CD4-positive, CD25-positive, alpha-beta regulatory T cell (primary cell): ENCODE measurements around the gene DIP2C. TPM values are rescaled to one million over a fixed set of nuclear protein-coding genes. Genes with fewer than 3 reads are reported as not detected.
A peak's percentile ranks its signal among the peaks of the same experiment; 100 is the strongest.

Experiments used
- ATAC-seq, 2 donors: fragments of 150-1000 bp; cut with Tn5 transposase; one replicate each; pipeline ENCODE4 v1.10.0; 2021; ENCODE audit warnings: low read depth in 2 of 2, moderate number of reproducible peaks in 2 of 2, moderate library complexity in 1 of 2
- DNase-seq, 3 donors: peaks; one replicate each; pipeline versions ENCODE4 v3.0.0 to v3.0.0-alpha.2; 2012 to 2022; ENCODE audit warnings: mixed read lengths in 1 of 3
- H3K27ac ChIP-seq: one replicate; pipeline ENCODE4 v1.7.0; 2013; ENCODE audit warnings: mild to moderate bottlenecking, low read length; ENCODE audit not compliant: insufficient read depth, poor library complexity, severe bottlenecking
- H3K27me3 ChIP-seq: one replicate; pipeline ENCODE4 v1.7.0; 2013; ENCODE audit warnings: low read length; ENCODE audit not compliant: control insufficient read depth, insufficient read depth
- H3K36me3 ChIP-seq: one replicate; pipeline ENCODE4 v1.7.0; 2013; ENCODE audit warnings: mild to moderate bottlenecking, low read length, moderate library complexity; ENCODE audit not compliant: control insufficient read depth, insufficient read depth
- H3K4me1 ChIP-seq: 2 replicates; pipeline ENCODE4 v1.7.0; 2013; ENCODE audit warnings: mild to moderate bottlenecking, low read length; ENCODE audit not compliant: insufficient read depth, control insufficient read depth, poor library complexity, severe bottlenecking
- H3K4me3 ChIP-seq: one replicate; pipeline ENCODE4 v1.7.0; 2013; ENCODE audit warnings: low read depth, mild to moderate bottlenecking, low read length, moderate library complexity
- H3K9me3 ChIP-seq, 2 experiments: 1 replicate in 1 of 2; 2 replicates in 1 of 2; pipeline ENCODE4 v1.7.0; 2013; ENCODE audit warnings: low read length in 2 of 2, mild to moderate bottlenecking in 1 of 2, moderate library complexity in 1 of 2; ENCODE audit not compliant: control insufficient read depth in 2 of 2
- H3K27ac Mint-ChIP-seq, 3 donors: one replicate each; pipeline ENCODE4 v1.8.0; 2020 to 2022; ENCODE audit warnings: mild to moderate bottlenecking in 3 of 3, mixed read lengths in 3 of 3, moderate library complexity in 2 of 3
- H3K27me3 Mint-ChIP-seq: one replicate; pipeline ENCODE4 v1.8.0; 2022; ENCODE audit warnings: mild to moderate bottlenecking, mixed read lengths
- H3K36me3 Mint-ChIP-seq: one replicate; pipeline ENCODE4 v1.8.0; 2020; ENCODE audit warnings: mixed read lengths
- H3K4me1 Mint-ChIP-seq, 4 donors: one replicate each; pipeline ENCODE4 v1.8.0; 2020 to 2022; ENCODE audit warnings: mixed read lengths in 4 of 4, mild to moderate bottlenecking in 1 of 4
- H3K4me3 Mint-ChIP-seq, 4 donors: one replicate each; pipeline ENCODE4 v1.8.0; 2020 to 2022; ENCODE audit warnings: mild to moderate bottlenecking in 4 of 4, mixed read lengths in 4 of 4, moderate library complexity in 3 of 4
- H3K9me3 Mint-ChIP-seq, 7 donors: one replicate each; pipeline ENCODE4 v1.8.0; 2020 to 2022; ENCODE audit warnings: mixed read lengths in 7 of 7, mild to moderate bottlenecking in 3 of 7, moderate library complexity in 2 of 7
- polyA plus RNA-seq, 4 donors: library from polyadenylated mRNA; unstranded; fragments of 300-500 nt; fragmentation: Illumina TruSeq; gene quantifications; one replicate each; pipeline ENCODE4 v1.2.3, GENCODE V29; 2021
- total RNA-seq: library from RNA; stranded (reverse); gene quantifications from one replicate; pipeline ENCODE4 v1.2.3, GENCODE V29; 2022

The DIP2C gene
- total and polyA plus RNA-seq, 5 donors from 2014 or later, result 0.47 to 4.1 (median 0.54) TPM

DNA sequence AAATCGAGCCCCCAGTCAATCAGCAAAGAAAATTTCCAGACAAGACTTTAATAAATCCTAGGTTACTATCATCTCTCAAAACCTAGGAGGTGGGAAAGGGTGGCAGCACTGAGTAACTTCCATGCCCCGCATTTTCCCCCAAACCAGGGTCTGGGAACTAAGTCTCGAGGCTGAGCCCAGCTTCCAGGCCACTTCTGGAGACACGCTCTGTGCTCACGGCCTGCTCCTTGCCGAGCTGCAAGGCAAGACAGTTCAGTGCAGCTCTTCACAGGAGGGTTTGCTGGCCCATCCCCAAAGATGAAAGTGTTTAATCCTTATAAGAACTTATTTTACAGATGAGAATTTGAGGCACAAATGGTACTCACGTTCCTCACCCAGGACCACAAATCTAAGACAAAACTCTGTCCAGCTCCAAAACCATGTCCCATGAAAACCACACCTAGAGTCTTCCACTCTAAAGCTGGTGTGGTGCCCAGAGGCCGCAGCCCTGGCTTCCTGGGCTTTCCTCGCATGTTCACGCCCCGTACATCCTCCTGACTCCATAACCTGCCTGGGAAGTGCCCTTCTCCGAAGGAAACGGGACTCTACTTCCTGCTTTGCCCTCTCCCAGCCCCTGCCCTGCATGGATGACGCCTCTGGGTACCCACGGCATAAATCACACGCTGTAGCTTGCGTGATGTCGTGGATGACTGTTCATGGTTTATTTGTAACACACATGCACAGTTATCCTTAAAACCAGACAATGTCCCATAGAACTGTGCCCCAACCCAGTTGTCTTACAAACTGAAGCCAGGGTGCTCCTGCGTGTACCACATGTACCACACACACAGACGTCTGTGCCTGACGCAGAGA, 201.2 kb downstream of the DIP2C start:
- Mint-ChIP-seq H3K36me3 (no peaks in the 10 kb centered on the region), H3K9me3 (peaks cover 0 to 2% (median 0%) of the 10 kb centered on the region in 7 donors), H3K4me3 (peak overlapping the region in 1 of 4 donors; percentile 35), H3K4me1 (peaks cover 0 to 21% (median 8%) of the 10 kb centered on the region in 4 donors), H3K27me3 (peaks cover 10% of the 10 kb centered on the region), H3K27ac (no peak overlapping the region)
- DNase-seq (no peak), ATAC-seq (no peak)
- Histone ChIP-seq H3K27ac (no peak overlapping the region), H3K27me3 (no peaks in the 10 kb centered on the region), H3K36me3 (no peaks in the 10 kb centered on the region), H3K4me1 (no peaks in the 10 kb centered on the region), H3K4me3 (no peak overlapping the region), H3K9me3 (no peaks in the 10 kb centered on the region)

DNA sequence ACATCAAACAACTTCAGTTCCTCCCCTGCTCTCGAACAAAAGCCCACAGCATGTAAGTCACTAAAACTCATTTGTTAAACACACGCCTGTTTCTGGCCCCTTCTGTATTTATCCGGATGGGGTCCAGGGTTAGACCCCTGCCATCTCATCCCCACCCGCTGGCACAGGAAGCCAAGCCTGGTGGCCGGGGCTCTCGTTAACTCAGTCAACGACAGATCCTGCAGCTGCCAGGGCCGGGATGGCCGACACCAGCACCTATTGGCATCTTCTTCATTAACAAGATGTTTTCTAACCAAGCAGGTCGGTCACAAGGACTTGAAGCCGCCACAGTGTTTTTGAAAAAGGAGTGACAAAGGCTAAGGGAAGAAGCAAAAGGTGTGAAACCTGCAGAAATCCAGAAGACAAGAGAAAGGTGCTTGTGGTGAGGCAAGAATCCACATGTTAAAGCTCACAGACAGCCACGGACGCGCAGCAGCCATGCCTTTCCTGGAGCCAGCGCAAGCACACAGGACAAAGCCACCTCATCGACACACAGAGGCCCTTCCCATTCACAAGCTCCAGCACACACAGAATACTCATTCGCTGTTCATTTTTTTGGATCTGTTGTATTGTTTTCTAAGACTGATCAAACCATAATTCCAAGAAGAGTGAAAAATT, 202.7 kb downstream of the DIP2C start:
- ATAC-seq, result no peak
- H3K36me3 Mint-ChIP-seq, result no peaks in the 10 kb centered on the region

DNA sequence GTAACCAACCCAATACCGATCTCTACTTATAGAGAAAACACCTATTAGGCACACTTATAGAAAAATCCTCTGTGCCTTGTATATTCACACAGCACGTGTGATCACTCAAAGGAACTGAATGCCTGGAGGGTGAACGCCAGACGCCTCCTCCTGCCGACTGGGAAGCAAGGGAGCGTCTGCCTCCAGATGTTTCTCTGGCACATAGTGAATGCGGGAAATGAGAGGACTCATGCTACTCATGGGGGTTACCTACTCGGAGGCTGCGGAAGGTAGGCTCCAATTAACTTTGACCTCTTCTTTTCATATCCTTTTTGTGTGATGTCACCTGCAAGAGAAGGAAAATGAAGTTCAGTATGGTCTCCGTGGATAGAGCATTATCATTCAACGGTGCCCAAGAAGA, 203.3 kb downstream of the DIP2C start:
- Mint-ChIP-seq H3K27ac (peak overlapping the region; percentile 66 to 85 (median 80)), H3K9me3 (no peaks in the 10 kb centered on the region), H3K36me3 (no peaks in the 10 kb centered on the region), H3K4me3 (peak overlapping the region in 2 of 4 donors; percentile 72 to 74), H3K4me1 (peaks cover 0 to 28% (median 8%) of the 10 kb centered on the region in 4 donors), H3K27me3 (peaks cover 10% of the 10 kb centered on the region)
- no peaks in the 10 kb centered on the region for H3K4me1 ChIP-seq
- ATAC-seq, result no peak
- no peaks in the 10 kb centered on the region for H3K27me3 ChIP-seq
- no peak overlapping the region for H3K27ac ChIP-seq
- DNase-seq, result no peak
- no peaks in the 10 kb centered on the region for H3K9me3 ChIP-seq
- H3K36me3 ChIP-seq, result no peaks in the 10 kb centered on the region
- H3K4me3 ChIP-seq, result no peak overlapping the region

More for the DNA sequence above, 202.7 kb downstream of the DIP2C start:
- Histone ChIP-seq H3K4me3 (no peak overlapping the region), H3K4me1 (no peaks in the 10 kb centered on the region), H3K27me3 (no peaks in the 10 kb centered on the region), H3K9me3 (no peaks in the 10 kb centered on the region), H3K27ac (no peak overlapping the region), H3K36me3 (no peaks in the 10 kb centered on the region)
- DNase-seq, result no peak
- Mint-ChIP-seq H3K4me3 (peak overlapping the region in 2 of 4 donors; percentile 60 to 72), H3K27me3 (peaks cover 10% of the 10 kb centered on the region), H3K9me3 (no peaks in the 10 kb centered on the region), H3K4me1 (peaks cover 0 to 28% (median 8%) of the 10 kb centered on the region in 4 donors), H3K27ac (peak overlapping the region in 2 of 3 donors; percentile 66 to 85)

DNA sequence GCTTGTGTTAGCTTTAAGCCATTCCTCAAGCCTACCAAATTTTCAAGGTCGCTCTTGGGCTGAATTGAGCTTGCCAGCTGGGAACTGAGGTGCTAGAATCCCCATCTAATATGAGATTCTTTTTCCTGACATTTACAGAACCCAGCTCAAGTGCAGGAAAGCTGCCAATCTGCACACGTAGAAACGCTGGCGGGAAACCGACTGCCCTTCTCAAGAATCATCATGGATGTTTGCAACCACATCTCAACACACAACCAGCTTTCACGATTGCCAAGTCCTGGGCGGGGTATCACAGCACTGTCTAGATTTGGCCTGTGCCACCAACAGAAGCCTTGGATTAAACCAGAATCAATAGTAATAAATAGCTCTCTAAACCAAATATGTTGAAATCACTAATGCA, 203.7 kb downstream of the DIP2C start:
- Mint-ChIP-seq H3K4me3 (peak overlapping the region in 3 of 4 donors; percentile 72 to 86 (median 83)), H3K27me3 (peaks cover 10% of the 10 kb centered on the region), H3K9me3 (no peaks in the 10 kb centered on the region), H3K36me3 (no peaks in the 10 kb centered on the region), H3K4me1 (peaks cover 0 to 32% (median 8%) of the 10 kb centered on the region in 4 donors), H3K27ac (peak overlapping the region in 2 of 3 donors; percentile 80 to 85)
- no peak overlapping the region for H3K27ac ChIP-seq
- ATAC-seq, result no peak
- no peaks in the 10 kb centered on the region for H3K9me3 ChIP-seq
- no peaks in the 10 kb centered on the region for H3K27me3 ChIP-seq
- H3K36me3 ChIP-seq, result no peaks in the 10 kb centered on the region
- peak overlapping the region; percentile 77 for H3K4me3 ChIP-seq
- H3K4me1 ChIP-seq, result no peaks in the 10 kb centered on the region
- no peak for DNase-seq

DNA sequence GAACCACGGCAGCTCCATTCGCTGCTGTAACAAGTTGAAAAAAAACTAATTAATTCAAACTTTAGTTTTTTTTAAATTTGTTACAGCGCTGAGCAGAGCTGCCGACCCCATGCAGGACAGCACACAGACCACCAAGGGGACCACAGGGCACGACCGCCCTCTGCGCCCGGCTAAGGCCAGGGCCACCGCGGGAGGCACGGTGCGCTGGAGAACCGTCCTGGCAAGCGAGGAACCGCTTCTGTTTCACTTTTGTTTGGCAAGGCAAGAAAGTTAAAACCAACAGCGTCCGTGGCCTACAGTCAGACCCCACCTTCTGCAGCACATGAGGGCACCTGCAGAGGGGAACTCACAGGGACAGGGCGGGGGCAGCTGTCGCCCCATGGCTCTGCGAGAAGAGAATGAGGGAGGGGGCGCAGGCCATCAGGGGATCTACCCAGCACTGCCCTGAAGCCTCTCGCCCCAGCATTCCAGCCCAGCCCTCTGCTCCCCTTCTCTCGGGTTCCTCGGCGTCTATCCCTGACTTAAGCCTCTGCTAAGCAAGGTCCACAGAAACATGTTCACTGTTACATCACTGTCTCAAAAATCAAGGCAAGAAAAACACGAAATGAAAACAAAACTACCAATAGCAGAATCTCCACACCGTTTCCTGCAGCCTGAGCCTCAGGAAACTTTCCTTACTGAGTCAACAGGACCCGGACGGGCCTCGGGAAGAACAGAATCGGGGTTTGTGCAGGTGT, 204.4 kb downstream of the DIP2C start:
- DNase-seq, result peak in 2 of 3 donors; percentile 14 to 71
- Histone ChIP-seq H3K27ac (peak overlapping the region; percentile 70), H3K27me3 (no peaks in the 10 kb centered on the region), H3K4me3 (peak overlapping the region; percentile 77), H3K4me1 (no peaks in the 10 kb centered on the region), H3K9me3 (no peaks in the 10 kb centered on the region), H3K36me3 (no peaks in the 10 kb centered on the region)
- ATAC-seq, result peak; percentile 61 to 73
- Mint-ChIP-seq H3K9me3 (no peaks in the 10 kb centered on the region), H3K27ac (peak overlapping the region; percentile 85 to 96 (median 92)), H3K4me1 (peaks cover 0 to 32% (median 8%) of the 10 kb centered on the region in 4 donors), H3K4me3 (peak overlapping the region; percentile 83 to 93 (median 86)), H3K27me3 (peaks cover 10% of the 10 kb centered on the region), H3K36me3 (no peaks in the 10 kb centered on the region)

DNA sequence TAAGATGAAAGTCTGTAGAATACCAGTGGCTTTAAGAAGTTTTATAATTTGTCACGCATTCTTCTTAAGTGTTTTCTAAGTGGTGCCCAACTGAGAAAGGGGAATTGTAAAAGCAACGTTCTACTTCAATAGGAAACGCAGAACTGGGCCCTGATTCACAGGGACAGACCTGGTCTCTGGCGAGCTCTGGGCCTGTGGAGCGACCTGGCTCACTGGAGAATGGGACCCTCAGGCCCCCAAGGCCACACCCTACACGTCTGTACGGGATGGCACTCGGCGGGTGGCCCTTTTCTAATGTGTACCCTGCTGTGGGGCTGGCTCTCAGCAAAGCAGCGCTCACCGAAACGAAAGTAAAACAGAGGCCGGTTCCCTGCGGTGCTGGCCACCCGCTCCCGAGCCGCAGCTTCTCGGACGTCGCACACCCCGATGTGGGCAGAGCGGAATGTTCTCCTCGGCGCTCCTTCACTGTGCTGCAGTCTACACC, 205.0 kb downstream of the DIP2C start:
- Histone ChIP-seq H3K4me3 (peak overlapping the region; percentile 77), H3K36me3 (no peaks in the 10 kb centered on the region), H3K9me3 (no peaks in the 10 kb centered on the region), H3K27ac (peak overlapping the region; percentile 70), H3K4me1 (no peaks in the 10 kb centered on the region), H3K27me3 (no peaks in the 10 kb centered on the region)
- H3K4me1 Mint-ChIP-seq, result peaks cover 0 to 32% (median 8%) of the 10 kb centered on the region in 4 donors
- H3K27me3 Mint-ChIP-seq, result peaks cover 10% of the 10 kb centered on the region
- H3K9me3 Mint-ChIP-seq, result peaks cover 0 to under 1% (median 0%) of the 10 kb centered on the region in 7 donors
- H3K4me3 Mint-ChIP-seq, result peak overlapping the region; percentile 83 to 93 (median 86)
- DNase-seq (peak in 2 of 3 donors; percentile 12 to 67), ATAC-seq (peak; percentile 42 to 51)
- peak overlapping the region; percentile 85 to 97 (median 96) for H3K27ac Mint-ChIP-seq
- no peaks in the 10 kb centered on the region for H3K36me3 Mint-ChIP-seq

DNA sequence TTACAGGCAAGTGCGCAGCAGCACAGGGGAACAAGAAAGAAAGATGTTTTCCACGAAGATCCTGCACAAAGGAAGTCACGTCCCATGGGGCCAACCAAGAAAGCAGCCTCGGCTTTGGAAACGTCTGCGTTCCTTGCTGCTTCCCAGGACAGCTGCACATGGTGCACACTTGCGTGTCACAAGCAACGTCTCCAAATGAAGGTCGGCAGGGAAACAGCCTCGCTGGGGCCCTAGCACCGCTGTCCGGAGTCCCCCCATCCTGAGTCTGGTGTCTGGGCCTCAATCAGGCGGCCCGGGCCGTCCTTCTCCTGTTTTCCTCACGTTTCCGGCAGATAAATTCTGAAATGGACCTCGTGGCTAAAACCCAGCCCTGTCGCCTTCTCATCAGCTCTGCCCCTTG, 206.2 kb downstream of the DIP2C start:
- no peak overlapping the region for H3K27ac Mint-ChIP-seq
- no peaks in the 10 kb centered on the region for H3K4me1 ChIP-seq
- no peak for ATAC-seq

More for the DNA sequence above, 206.2 kb downstream of the DIP2C start:
- Mint-ChIP-seq H3K27me3 (peaks cover 6% of the 10 kb centered on the region), H3K36me3 (no peaks in the 10 kb centered on the region), H3K4me3 (no peak overlapping the region), H3K9me3 (peaks cover 0 to 2% (median 0%) of the 10 kb centered on the region in 7 donors), H3K4me1 (peaks cover 4 to 35% (median 8%) of the 10 kb centered on the region in 4 donors)
- Histone ChIP-seq H3K9me3 (no peaks in the 10 kb centered on the region), H3K4me3 (no peak overlapping the region), H3K27me3 (no peaks in the 10 kb centered on the region), H3K36me3 (no peaks in the 10 kb centered on the region), H3K27ac (no peak overlapping the region)
- no peak for DNase-seq
